CD4-positive, alpha-beta T cell treated with Interleukin-21 for 1 hour (primary cell): Measurements from ENCODE around the gene RBBP7.

Experiments used
- DNase-seq: peaks from one replicate; pipeline ENCODE4 v3.0.0-alpha.2; 2020

RBBP7 gene

GRCh38 chrX:16825264-16826035, 44.7 kb downstream of the RBBP7 start:
- DNase-seq, result no peak

GRCh38 chrX:16822723-16823122, 47.4 kb downstream of the RBBP7 start:
- no peak for DNase-seq

GRCh38 chrX:16819634-16820033, 50.5 kb downstream of the RBBP7 start:
- no peak for DNase-seq

GRCh38 chrX:16814597-16814996, 55.6 kb downstream of the RBBP7 start:
- no peak for DNase-seq

GRCh38 chrX:16807976-16808542, 62.1 kb downstream of the RBBP7 start:
- no peak for DNase-seq

- no peak for DNase-seq
These were observed 62.6 kb downstream of the RBBP7 start for GRCh38 chrX:16807548-16807947.

- no peak for DNase-seq
These were observed 65.2 kb downstream of the RBBP7 start for GRCh38 chrX:16804923-16805464.

GRCh38 chrX:16797841-16798240, 72.3 kb downstream of the RBBP7 start:
- DNase-seq, result no peak

- no peak for DNase-seq
These were observed 72.8 kb downstream of the RBBP7 start for GRCh38 chrX:16797358-16797757.

- DNase-seq, result no peak
These were observed 73.9 kb downstream of the RBBP7 start for GRCh38 chrX:16796298-16796697.
